WTC11 (cell line): ENCODE results near the gene SMIM13.

Experiments used
- CTCF ChIP-seq: fragments of 200-600 bp; IDR thresholded peaks from 2 replicates; pipeline ENCODE4 v1.8.0; 2022; ENCODE audit warnings: antibody characterized with exemption
- GTF2I ChIP-seq: fragments of 250-450 bp; sonication (Bioruptor Pico); conservative IDR thresholded peaks from 2 replicates; pipeline ENCODE4 v1.4.0; 2021; ENCODE audit warnings: mild to moderate bottlenecking

- TF ChIP-seq CTCF (no peak), GTF2I (CRISPR knock-in tag) (no peak)
Measured at GRCh38 chr6:11152581-11152980, 58.9 kb downstream of the SMIM13 start.
